Astrocyte (in vitro differentiated cells and primary cell): ENCODE data around the gene CCDC181. TPM values are rescaled to one million over a fixed set of nuclear protein-coding genes. Genes with fewer than 3 reads are reported as not detected.

Experiments used
- DNase-seq: peaks from one replicate; pipeline ENCODE4 v3.0.0-alpha.2; 2010; ENCODE audit warnings: low read depth
- FAIRE-seq: peaks from 2 replicates; lab custom pipeline; 2011; peaks lifted over from hg19 to GRCh38; lab: Jason Lieb, UNC
- H2AFZ ChIP-seq: 2 replicates; pipeline ENCODE4 v1.6.0; 2012; ENCODE audit warnings: low read depth, low read length, inconsistent platforms
- H3K27ac ChIP-seq: 2 replicates; pipeline ENCODE4 v1.5.1; 2011; ENCODE audit warnings: low read depth, low read length, inconsistent platforms
- H3K27me3 ChIP-seq: 2 replicates; pipeline ENCODE4 v1.6.0; 2011; ENCODE audit warnings: low read length, inconsistent platforms; ENCODE audit not compliant: insufficient read depth
- H3K36me3 ChIP-seq: 2 replicates; pipeline ENCODE4 v1.5.1; 2011; ENCODE audit warnings: low read length, inconsistent platforms; ENCODE audit not compliant: insufficient read depth
- H3K4me1 ChIP-seq: 2 replicates; pipeline ENCODE4 v1.5.1; 2011; ENCODE audit warnings: low read length, inconsistent platforms; ENCODE audit not compliant: insufficient read depth
- H3K4me2 ChIP-seq: 2 replicates; pipeline ENCODE4 v1.6.0; 2012; ENCODE audit warnings: low read length, inconsistent platforms
- H3K4me3 ChIP-seq: 2 replicates; pipeline ENCODE4 v1.5.1; 2011; ENCODE audit warnings: low read depth, mild to moderate bottlenecking, low read length, inconsistent platforms; ENCODE audit not compliant: insufficient read depth
- H3K79me2 ChIP-seq: 2 replicates; pipeline ENCODE4 v1.6.0; 2012; ENCODE audit warnings: mild to moderate bottlenecking, low read length, inconsistent platforms; ENCODE audit not compliant: insufficient read depth
- H3K9ac ChIP-seq: 2 replicates; pipeline ENCODE4 v1.6.0; 2012; ENCODE audit warnings: mild to moderate bottlenecking, low read length, inconsistent platforms
- H3K9me3 ChIP-seq: 2 replicates; pipeline ENCODE4 v1.5.1; 2012; ENCODE audit warnings: low read depth, mild to moderate bottlenecking, low read length, inconsistent platforms; ENCODE audit not compliant: insufficient read depth
- H4K20me1 ChIP-seq: 2 replicates; pipeline ENCODE4 v1.6.0; 2012; ENCODE audit warnings: low read length, inconsistent platforms; ENCODE audit not compliant: insufficient read depth
- H3K27ac Mint-ChIP-seq: one replicate; pipeline ENCODE4 v1.8.0; 2021; ENCODE audit warnings: mild to moderate bottlenecking, mixed read lengths; ENCODE audit not compliant: unreplicated experiment
- H3K27me3 Mint-ChIP-seq: one replicate; pipeline ENCODE4 v1.8.0; 2021; ENCODE audit warnings: low read depth, mixed read lengths; ENCODE audit not compliant: unreplicated experiment
- H3K36me3 Mint-ChIP-seq: one replicate; pipeline ENCODE4 v1.8.0; 2021; ENCODE audit warnings: low read depth, mixed read lengths; ENCODE audit not compliant: unreplicated experiment
- H3K4me1 Mint-ChIP-seq: one replicate; pipeline ENCODE4 v1.8.0; 2021; ENCODE audit warnings: low read depth, mixed read lengths; ENCODE audit not compliant: unreplicated experiment
- H3K4me3 Mint-ChIP-seq: one replicate; pipeline ENCODE4 v1.8.0; 2021; ENCODE audit warnings: mild to moderate bottlenecking, moderate library complexity, mixed read lengths; ENCODE audit not compliant: unreplicated experiment
- H3K9me3 Mint-ChIP-seq: one replicate; pipeline ENCODE4 v1.8.0; 2021; ENCODE audit warnings: mild to moderate bottlenecking, mixed read lengths; ENCODE audit not compliant: unreplicated experiment
- EZH2 ChIP-seq: IDR thresholded peaks from 2 replicates; pipeline ENCODE4 v1.6.1; 2012; ENCODE audit warnings: mild to moderate bottlenecking, low read length, inconsistent platforms; ENCODE audit not compliant: insufficient read depth
- total RNA-seq: library from RNA; stranded (reverse); gene quantifications from 2 replicates; pipeline ENCODE4 v1.2.1, GENCODE V29; 2021
- TF ChIP-seq, protein P1 (sequence below): IDR thresholded peaks from 2 replicates; pipeline ENCODE4 v1.5.1; 2011; ENCODE audit warnings: low read depth, mild to moderate bottlenecking, inconsistent platforms, low read length, moderate library complexity; ENCODE audit not compliant: insufficient read depth

CCDC181 gene
- total RNA-seq, 1 donor from 2014 or later, result 1.5 TPM

DNA sequence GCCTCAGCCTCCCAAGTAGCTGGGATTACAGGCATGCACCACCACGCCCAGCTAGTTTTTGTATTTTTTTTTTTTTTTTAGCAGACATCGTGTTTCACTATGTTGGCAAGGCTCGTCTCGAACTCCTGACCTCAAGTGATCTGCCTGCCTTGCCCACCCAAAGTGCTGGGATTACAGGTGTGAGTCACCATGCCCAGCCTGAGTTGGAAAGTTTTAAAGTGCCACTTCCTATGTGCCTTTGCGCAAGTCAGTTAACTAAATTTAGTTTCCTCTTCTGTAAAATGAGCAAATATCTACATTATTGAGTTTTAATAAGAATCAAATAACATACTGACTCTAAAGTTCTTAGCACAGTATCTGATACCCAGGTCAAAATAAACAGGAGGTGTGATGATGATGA lies 46.1 kb upstream of the CCDC181 start:
- H3K4me3 Mint-ChIP-seq, result no peak overlapping the region
- no peaks in the 10 kb centered on the region for H3K27me3 Mint-ChIP-seq
- peaks cover 2% of the 10 kb centered on the region for H3K36me3 Mint-ChIP-seq
- DNase-seq (no peak), FAIRE-seq (no peak)
- no peaks in the 10 kb centered on the region for H3K27me3 ChIP-seq
- H2AFZ ChIP-seq, result no peak overlapping the region
- H3K9me3 Mint-ChIP-seq, result no peaks in the 10 kb centered on the region
- peaks cover 21% of the 10 kb centered on the region for H4K20me1 ChIP-seq
- TF ChIP-seq, protein P1, sequence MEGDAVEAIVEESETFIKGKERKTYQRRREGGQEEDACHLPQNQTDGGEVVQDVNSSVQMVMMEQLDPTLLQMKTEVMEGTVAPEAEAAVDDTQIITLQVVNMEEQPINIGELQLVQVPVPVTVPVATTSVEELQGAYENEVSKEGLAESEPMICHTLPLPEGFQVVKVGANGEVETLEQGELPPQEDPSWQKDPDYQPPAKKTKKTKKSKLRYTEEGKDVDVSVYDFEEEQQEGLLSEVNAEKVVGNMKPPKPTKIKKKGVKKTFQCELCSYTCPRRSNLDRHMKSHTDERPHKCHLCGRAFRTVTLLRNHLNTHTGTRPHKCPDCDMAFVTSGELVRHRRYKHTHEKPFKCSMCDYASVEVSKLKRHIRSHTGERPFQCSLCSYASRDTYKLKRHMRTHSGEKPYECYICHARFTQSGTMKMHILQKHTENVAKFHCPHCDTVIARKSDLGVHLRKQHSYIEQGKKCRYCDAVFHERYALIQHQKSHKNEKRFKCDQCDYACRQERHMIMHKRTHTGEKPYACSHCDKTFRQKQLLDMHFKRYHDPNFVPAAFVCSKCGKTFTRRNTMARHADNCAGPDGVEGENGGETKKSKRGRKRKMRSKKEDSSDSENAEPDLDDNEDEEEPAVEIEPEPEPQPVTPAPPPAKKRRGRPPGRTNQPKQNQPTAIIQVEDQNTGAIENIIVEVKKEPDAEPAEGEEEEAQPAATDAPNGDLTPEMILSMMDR, result no peak
- no peak for TF ChIP-seq EZH2
- no peak overlapping the region for H3K4me3 ChIP-seq
- no peaks in the 10 kb centered on the region for H3K9me3 ChIP-seq
- peaks cover 5% of the 10 kb centered on the region for H3K4me1 Mint-ChIP-seq
- H3K36me3 ChIP-seq, result no peaks in the 10 kb centered on the region
- H3K79me2 ChIP-seq, result peaks cover 18% of the 10 kb centered on the region
- no peaks in the 10 kb centered on the region for H3K4me1 ChIP-seq
- no peak overlapping the region for H3K27ac ChIP-seq
- no peak overlapping the region for H3K27ac Mint-ChIP-seq
- H3K9ac ChIP-seq, result no peak overlapping the region
- H3K4me2 ChIP-seq, result no peak overlapping the region

DNA sequence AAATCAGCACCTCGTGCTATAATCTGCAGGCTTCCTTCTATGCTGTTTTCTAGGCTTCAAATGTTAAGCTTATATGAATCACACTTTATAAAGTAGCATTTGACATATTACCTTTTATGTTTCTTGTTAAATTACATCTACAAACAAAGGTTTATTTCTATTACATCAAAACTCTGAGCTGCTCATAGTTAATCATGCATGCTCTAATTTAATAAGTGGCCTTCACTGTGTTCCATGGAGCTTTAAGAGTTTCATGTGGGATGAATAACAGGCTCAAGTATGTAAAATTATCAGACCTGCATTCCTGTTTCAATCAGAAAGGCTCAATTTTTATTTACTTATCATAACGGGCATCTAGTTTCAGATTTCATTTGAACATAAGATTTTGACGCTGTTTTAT lies 45.5 kb upstream of the CCDC181 start:
- no peak for FAIRE-seq
- no peak for TF ChIP-seq EZH2
- TF ChIP-seq, protein P1, result no peak
- Histone ChIP-seq H3K9me3 (no peaks in the 10 kb centered on the region), H4K20me1 (peaks cover 17% of the 10 kb centered on the region), H3K4me1 (no peaks in the 10 kb centered on the region), H3K27me3 (no peaks in the 10 kb centered on the region), H2AFZ (no peak overlapping the region), H3K36me3 (no peaks in the 10 kb centered on the region), H3K27ac (no peak overlapping the region), H3K9ac (no peak overlapping the region), H3K4me3 (no peak overlapping the region), H3K4me2 (no peak overlapping the region), H3K79me2 (peaks cover 13% of the 10 kb centered on the region)
- Mint-ChIP-seq H3K27me3 (no peaks in the 10 kb centered on the region), H3K4me3 (no peak overlapping the region), H3K36me3 (peaks cover 2% of the 10 kb centered on the region), H3K9me3 (no peaks in the 10 kb centered on the region), H3K4me1 (peaks cover 5% of the 10 kb centered on the region), H3K27ac (no peak overlapping the region)
- peak; percentile 74 for DNase-seq

DNA sequence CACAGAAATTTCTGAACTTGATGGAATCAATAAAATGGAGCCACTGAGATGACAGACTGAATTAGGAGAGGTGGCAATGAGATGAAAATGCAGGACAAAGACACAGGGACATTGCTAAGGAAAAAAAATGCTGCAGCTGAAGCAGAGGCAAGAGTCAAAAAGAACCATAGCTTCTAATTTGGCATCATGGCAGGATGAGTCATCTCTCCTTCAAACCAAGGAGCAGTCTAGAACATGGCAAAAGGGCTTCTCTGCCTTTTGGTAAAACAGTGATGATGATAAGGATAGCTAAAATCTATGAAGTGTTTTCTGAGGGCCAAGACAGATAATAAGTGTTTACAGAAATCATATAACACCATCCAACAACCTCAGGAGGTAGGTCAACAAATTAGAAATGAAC lies 41.7 kb upstream of the CCDC181 start:
- no peak overlapping the region for H3K4me3 ChIP-seq
- no peak overlapping the region for H2AFZ ChIP-seq
- H3K4me2 ChIP-seq, result no peak overlapping the region
- no peak overlapping the region for H3K9ac ChIP-seq
- H3K27ac Mint-ChIP-seq, result no peak overlapping the region
- no peaks in the 10 kb centered on the region for H3K9me3 ChIP-seq
- H3K36me3 Mint-ChIP-seq, result no peaks in the 10 kb centered on the region
- H3K4me3 Mint-ChIP-seq, result no peak overlapping the region
- H3K36me3 ChIP-seq, result no peaks in the 10 kb centered on the region
- no peaks in the 10 kb centered on the region for H3K27me3 Mint-ChIP-seq
- H4K20me1 ChIP-seq, result peaks cover 4% of the 10 kb centered on the region
- H3K27ac ChIP-seq, result no peak overlapping the region
- FAIRE-seq (no peak), DNase-seq (no peak)
- no peaks in the 10 kb centered on the region for H3K27me3 ChIP-seq
- no peaks in the 10 kb centered on the region for H3K9me3 Mint-ChIP-seq
- no peak for TF ChIP-seq EZH2
- TF ChIP-seq, protein P1, result no peak
- H3K79me2 ChIP-seq, result no peaks in the 10 kb centered on the region
- peaks cover 5% of the 10 kb centered on the region for H3K4me1 Mint-ChIP-seq
- no peaks in the 10 kb centered on the region for H3K4me1 ChIP-seq
